Adrenal gland (tissue), 5 donors: ENCODE measurements around the gene SCG5.

Experiments used
- POLR2A ChIP-seq, 2 donors: fragments of 450-650 bp; IDR thresholded peaks; one replicate each; pipeline ENCODE4 v1.6.1; 2017; ENCODE audit warnings: antibody characterized with exemption in 2 of 2, mild to moderate bottlenecking in 2 of 2, moderate library complexity in 1 of 2
- TF ChIP-seq, protein P1 (sequence below), 6 experiments: fragments of 450-650 bp in 4 of 6; fragments of 200-600 bp in 2 of 6; sonication (generic) in 1 of 6; IDR thresholded peaks; 1 replicate in 5 of 6; 2 replicates in 1 of 6; pipeline versions ENCODE4 v1.5.1 to v1.8.0; 2016 to 2021; ENCODE audit warnings: antibody characterized with exemption in 6 of 6, mild to moderate bottlenecking in 2 of 6, moderate library complexity in 1 of 6
- donor health status: DM: no; HTN: no; CAD: no.

DNA sequence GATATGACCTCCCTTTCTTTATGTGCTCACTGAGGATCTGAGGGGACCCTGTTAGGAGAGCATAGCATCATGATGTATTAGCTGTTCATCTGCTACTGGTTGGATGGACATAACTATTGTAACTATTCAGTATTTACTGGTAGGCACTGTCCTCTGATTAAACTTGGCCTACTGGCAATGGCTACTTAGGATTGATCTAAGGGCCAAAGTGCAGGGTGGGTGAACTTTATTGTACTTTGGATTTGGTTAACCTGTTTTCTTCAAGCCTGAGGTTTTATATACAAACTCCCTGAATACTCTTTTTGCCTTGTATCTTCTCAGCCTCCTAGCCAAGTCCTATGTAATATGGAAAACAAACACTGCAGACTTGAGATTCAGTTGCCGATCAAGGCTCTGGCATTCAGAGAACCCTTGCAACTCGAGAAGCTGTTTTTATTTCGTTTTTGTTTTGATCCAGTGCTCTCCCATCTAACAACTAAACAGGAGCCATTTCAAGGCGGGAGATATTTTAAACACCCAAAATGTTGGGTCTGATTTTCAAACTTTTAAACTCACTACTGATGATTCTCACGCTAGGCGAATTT, 91.2 kb downstream of the SCG5 start:
- TF ChIP-seq, protein P1, sequence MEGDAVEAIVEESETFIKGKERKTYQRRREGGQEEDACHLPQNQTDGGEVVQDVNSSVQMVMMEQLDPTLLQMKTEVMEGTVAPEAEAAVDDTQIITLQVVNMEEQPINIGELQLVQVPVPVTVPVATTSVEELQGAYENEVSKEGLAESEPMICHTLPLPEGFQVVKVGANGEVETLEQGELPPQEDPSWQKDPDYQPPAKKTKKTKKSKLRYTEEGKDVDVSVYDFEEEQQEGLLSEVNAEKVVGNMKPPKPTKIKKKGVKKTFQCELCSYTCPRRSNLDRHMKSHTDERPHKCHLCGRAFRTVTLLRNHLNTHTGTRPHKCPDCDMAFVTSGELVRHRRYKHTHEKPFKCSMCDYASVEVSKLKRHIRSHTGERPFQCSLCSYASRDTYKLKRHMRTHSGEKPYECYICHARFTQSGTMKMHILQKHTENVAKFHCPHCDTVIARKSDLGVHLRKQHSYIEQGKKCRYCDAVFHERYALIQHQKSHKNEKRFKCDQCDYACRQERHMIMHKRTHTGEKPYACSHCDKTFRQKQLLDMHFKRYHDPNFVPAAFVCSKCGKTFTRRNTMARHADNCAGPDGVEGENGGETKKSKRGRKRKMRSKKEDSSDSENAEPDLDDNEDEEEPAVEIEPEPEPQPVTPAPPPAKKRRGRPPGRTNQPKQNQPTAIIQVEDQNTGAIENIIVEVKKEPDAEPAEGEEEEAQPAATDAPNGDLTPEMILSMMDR (IDR thresholded peaks at IDR 0.05) = no peak
- no peak for TF ChIP-seq POLR2A (IDR thresholded peaks at IDR 0.05)
